ENCODE results near the gene KIF26B.

The KIF26B gene

GRCh38 chr1:245480393-245481120 is 325.8 kb downstream of the KIF26B start:
- Histone ChIP-seq H3K27ac (ENCODE audit: insufficient read depth in 1 of 2, low read depth in 1 of 2, low read length in 2 of 2, poor library complexity in 1 of 2, severe bottlenecking in 2 of 2) (no peak overlapping the region), H3K36me3 (ENCODE audit: control insufficient read depth in 4 of 4, insufficient read depth in 4 of 4, low read length in 3 of 4) (no peaks in the 10 kb centered on the region), H3K9me3 (ENCODE audit: control extremely low read depth in 1 of 5, control insufficient read depth in 4 of 5, insufficient read depth in 2 of 5, low read depth in 1 of 5, low read length in 4 of 5) (no peaks in the 10 kb centered on the region), H3K4me3 (ENCODE audit: control insufficient read depth in 1 of 7, extremely low read depth in 1 of 7, insufficient read depth in 4 of 7, low read depth in 2 of 7, low read length in 6 of 7) (no peak overlapping the region), H3K4me1 (ENCODE audit: control extremely low read depth in 1 of 4, control insufficient read depth in 4 of 4, insufficient read depth in 4 of 4, low read length in 3 of 4) (no peaks in the 10 kb centered on the region), H3K27me3 (replicated peaks in 2 of 5; ENCODE audit: control insufficient read depth in 4 of 5, insufficient read depth in 5 of 5, low read length in 4 of 5) (no peaks in the 10 kb centered on the region)
- CTCF ChIA-PET = interaction anchor here (0.8 kb wide), 1 partner anchor 33 kb away, joined by 3 read pairs; no protein-coding TSS in a partner anchor
- 94% methylated on average over 5 of the region's 6 CpGs for WGBS (ENCODE audit: insufficient coverage)
- POLR2A ChIA-PET = no interaction called here
- no peak for DNase-seq

- POLR2A ChIA-PET = no interaction called here
- Histone ChIP-seq H3K4me3 (ENCODE audit: control insufficient read depth in 1 of 7, extremely low read depth in 1 of 7, insufficient read depth in 4 of 7, low read depth in 2 of 7, low read length in 6 of 7) (no peak overlapping the region), H3K9me3 (ENCODE audit: control extremely low read depth in 1 of 5, control insufficient read depth in 4 of 5, insufficient read depth in 2 of 5, low read depth in 1 of 5, low read length in 4 of 5) (no peaks in the 10 kb centered on the region), H3K36me3 (ENCODE audit: control insufficient read depth in 4 of 4, insufficient read depth in 4 of 4, low read length in 3 of 4) (no peaks in the 10 kb centered on the region), H3K27ac (ENCODE audit: insufficient read depth in 1 of 2, low read depth in 1 of 2, low read length in 2 of 2, poor library complexity in 1 of 2, severe bottlenecking in 2 of 2) (no peak overlapping the region), H3K27me3 (replicated peaks in 2 of 5; ENCODE audit: control insufficient read depth in 4 of 5, insufficient read depth in 5 of 5, low read length in 4 of 5) (no peaks in the 10 kb centered on the region), H3K4me1 (ENCODE audit: control extremely low read depth in 1 of 4, control insufficient read depth in 4 of 4, insufficient read depth in 4 of 4, low read length in 3 of 4) (no peaks in the 10 kb centered on the region)
- CTCF ChIA-PET = no interaction called here
- no peak for DNase-seq
- WGBS (ENCODE audit: insufficient coverage) = 98% methylated on average over 5 of the region's 6 CpGs
These were observed 326.5 kb downstream of the KIF26B start for GRCh38 chr1:245481261-245481660.

DNA sequence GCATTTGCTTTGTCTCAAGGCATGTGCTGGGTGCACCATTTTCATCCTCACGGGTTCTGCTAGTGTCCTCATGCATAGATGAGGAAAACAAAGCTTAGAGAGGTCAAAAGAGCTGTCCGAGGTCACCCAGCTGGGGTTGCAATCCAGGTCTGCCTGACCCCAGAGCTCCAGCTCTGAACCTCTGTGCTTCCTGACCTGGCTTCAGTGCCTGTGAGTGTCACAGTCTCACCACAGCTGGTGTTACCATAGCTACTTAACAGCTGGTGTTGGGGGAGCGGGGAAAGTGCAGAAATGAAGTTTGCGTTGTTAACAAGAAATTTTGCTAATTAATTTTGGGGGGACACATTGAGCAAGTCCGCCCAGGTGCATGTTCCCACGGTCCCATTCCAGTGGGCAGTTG is 328.5 kb downstream of the KIF26B start:
- no peak overlapping the region for H3K27ac ChIP-seq (ENCODE audit: insufficient read depth in 1 of 2, low read depth in 1 of 2, low read length in 2 of 2, poor library complexity in 1 of 2, severe bottlenecking in 2 of 2)
- DNase-seq = no peak
- no peak overlapping the region for H3K4me3 ChIP-seq (ENCODE audit: control insufficient read depth in 1 of 7, extremely low read depth in 1 of 7, insufficient read depth in 4 of 7, low read depth in 2 of 7, low read length in 6 of 7)
- no peaks in the 10 kb centered on the region for H3K36me3 ChIP-seq (ENCODE audit: control insufficient read depth in 4 of 4, insufficient read depth in 4 of 4, low read length in 3 of 4)
- 90% methylated on average over 4 of the region's 6 CpGs for WGBS (ENCODE audit: insufficient coverage)
- peaks cover 0 to 3% (median 0%) of the 10 kb centered on the region in 4 experiments for H3K4me1 ChIP-seq (ENCODE audit: control extremely low read depth in 1 of 4, control insufficient read depth in 4 of 4, insufficient read depth in 4 of 4, low read length in 3 of 4)
- CTCF ChIA-PET = interaction anchor here (0.6 to 1.2 kb wide), 2 partner anchors 22 to 152 kb away, joined by 3 read pairs; no protein-coding TSS in a partner anchor
- POLR2A ChIA-PET = no interaction called here
- H3K9me3 ChIP-seq (ENCODE audit: control extremely low read depth in 1 of 5, control insufficient read depth in 4 of 5, insufficient read depth in 2 of 5, low read depth in 1 of 5, low read length in 4 of 5) = no peaks in the 10 kb centered on the region
- H3K27me3 ChIP-seq (replicated peaks in 2 of 5; ENCODE audit: control insufficient read depth in 4 of 5, insufficient read depth in 5 of 5, low read length in 4 of 5) = no peaks in the 10 kb centered on the region

DNA sequence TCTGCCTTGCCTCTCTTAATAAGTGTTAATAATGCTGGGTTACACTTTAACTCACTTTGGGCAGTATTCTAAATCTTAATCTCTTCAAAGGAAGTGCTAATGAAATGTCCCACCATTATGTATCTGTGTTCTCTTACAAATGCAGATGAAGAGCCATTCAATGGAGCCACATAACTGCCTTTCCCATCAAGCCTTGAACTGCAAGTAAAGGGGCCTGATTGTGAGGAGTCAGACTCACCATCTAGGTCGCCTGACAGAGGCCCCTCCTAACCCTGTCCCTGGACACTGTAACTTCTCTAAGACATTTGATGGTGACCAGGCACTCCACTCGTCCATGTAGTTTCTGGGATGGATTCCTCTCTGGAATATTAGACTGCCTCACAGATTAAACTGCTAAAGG is 329.4 kb downstream of the KIF26B start:
- Histone ChIP-seq H3K9me3 (ENCODE audit: control extremely low read depth in 1 of 5, control insufficient read depth in 4 of 5, insufficient read depth in 2 of 5, low read depth in 1 of 5, low read length in 4 of 5) (no peaks in the 10 kb centered on the region), H3K4me1 (ENCODE audit: control extremely low read depth in 1 of 4, control insufficient read depth in 4 of 4, insufficient read depth in 4 of 4, low read length in 3 of 4) (peaks cover 0 to 3% (median 0%) of the 10 kb centered on the region in 4 experiments), H3K27ac (ENCODE audit: insufficient read depth in 1 of 2, low read depth in 1 of 2, low read length in 2 of 2, poor library complexity in 1 of 2, severe bottlenecking in 2 of 2) (no peak overlapping the region), H3K27me3 (replicated peaks in 2 of 5; ENCODE audit: control insufficient read depth in 4 of 5, insufficient read depth in 5 of 5, low read length in 4 of 5) (no peaks in the 10 kb centered on the region), H3K4me3 (ENCODE audit: control insufficient read depth in 1 of 7, extremely low read depth in 1 of 7, insufficient read depth in 4 of 7, low read depth in 2 of 7, low read length in 6 of 7) (no peak overlapping the region), H3K36me3 (ENCODE audit: control insufficient read depth in 4 of 4, insufficient read depth in 4 of 4, low read length in 3 of 4) (no peaks in the 10 kb centered on the region)
- CTCF ChIA-PET = interaction anchor here (1.2 kb wide), 1 partner anchor 23 kb away, joined by 3 read pairs; no protein-coding TSS in a partner anchor
- POLR2A ChIA-PET = no interaction called here
- 100% methylated on average over 1 of the region's 2 CpGs for WGBS (ENCODE audit: insufficient coverage)
- DNase-seq = no peak

DNA sequence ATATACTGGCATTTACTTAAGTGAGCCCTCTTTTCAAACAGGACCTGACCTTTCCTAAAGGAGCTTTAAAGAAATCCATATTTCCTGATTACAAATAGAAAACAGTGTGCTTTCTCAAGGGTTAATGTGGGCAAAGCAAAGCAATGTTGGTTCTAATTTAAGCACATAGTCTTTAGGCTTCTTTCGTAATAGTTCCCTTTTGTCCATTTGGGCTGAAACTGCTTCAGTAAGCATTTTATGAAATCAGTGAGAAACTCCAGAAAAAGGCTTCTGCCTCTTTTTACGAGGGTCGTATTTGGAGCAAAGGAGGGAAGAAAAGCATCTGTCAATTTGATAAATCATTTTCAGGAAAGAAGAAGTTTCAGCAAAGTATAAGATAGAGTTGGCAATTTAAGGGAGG is 331.2 kb downstream of the KIF26B start:
- POLR2A ChIA-PET = no interaction called here
- DNase-seq = no peak
- WGBS (ENCODE audit: insufficient coverage) = 11% methylated on average over 3 of the region's 3 CpGs
- Histone ChIP-seq H3K36me3 (ENCODE audit: control insufficient read depth in 4 of 4, insufficient read depth in 4 of 4, low read length in 3 of 4) (no peaks in the 10 kb centered on the region), H3K27ac (ENCODE audit: insufficient read depth in 1 of 2, low read depth in 1 of 2, low read length in 2 of 2, poor library complexity in 1 of 2, severe bottlenecking in 2 of 2) (no peak overlapping the region), H3K9me3 (ENCODE audit: control extremely low read depth in 1 of 5, control insufficient read depth in 4 of 5, insufficient read depth in 2 of 5, low read depth in 1 of 5, low read length in 4 of 5) (peaks cover 0 to 4% (median 3%) of the 10 kb centered on the region in 5 experiments), H3K27me3 (replicated peaks in 2 of 5; ENCODE audit: control insufficient read depth in 4 of 5, insufficient read depth in 5 of 5, low read length in 4 of 5) (no peaks in the 10 kb centered on the region), H3K4me1 (ENCODE audit: control extremely low read depth in 1 of 4, control insufficient read depth in 4 of 4, insufficient read depth in 4 of 4, low read length in 3 of 4) (peaks cover 0 to 3% (median 0%) of the 10 kb centered on the region in 4 experiments), H3K4me3 (ENCODE audit: control insufficient read depth in 1 of 7, extremely low read depth in 1 of 7, insufficient read depth in 4 of 7, low read depth in 2 of 7, low read length in 6 of 7) (no peak overlapping the region)
- CTCF ChIA-PET = interaction anchor here (1.0 to 1.4 kb wide), 2 partner anchors 25 to 27 kb away, joined by 3 read pairs; no protein-coding TSS in a partner anchor

DNA sequence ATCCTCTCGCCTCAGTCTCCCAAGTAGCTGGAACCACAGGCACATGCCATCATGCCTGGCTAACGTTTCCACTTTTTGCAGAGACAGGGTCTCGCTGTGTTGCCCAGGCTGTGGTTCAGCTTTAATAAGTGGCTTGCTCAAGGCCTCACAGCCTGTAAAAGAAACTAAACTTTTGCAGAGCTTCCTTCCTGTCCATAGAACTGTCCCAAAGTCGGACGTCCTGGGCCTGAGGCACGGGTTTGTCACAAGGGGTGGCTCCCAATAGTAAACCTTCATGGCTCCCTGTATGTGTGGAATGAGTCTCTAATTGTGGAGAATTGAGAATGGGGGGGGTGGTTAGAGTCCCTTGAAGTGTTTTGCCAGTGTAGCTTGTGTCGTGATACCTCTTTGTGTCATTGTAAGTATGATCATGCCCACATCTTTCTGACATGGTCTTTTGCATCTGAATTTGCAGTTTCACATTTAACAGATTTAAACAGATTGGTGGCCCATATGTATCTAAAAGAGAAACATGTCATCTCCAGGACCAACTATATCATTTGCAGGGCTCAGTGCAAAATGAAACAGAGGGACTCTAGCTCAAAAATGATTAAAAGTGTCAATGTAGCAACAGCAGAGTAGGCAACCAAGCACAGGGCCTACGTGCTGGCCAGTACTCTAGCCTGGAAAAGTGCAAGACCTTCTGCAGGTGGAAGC is 332.1 kb downstream of the KIF26B start:
- H3K36me3 ChIP-seq (ENCODE audit: control insufficient read depth in 4 of 4, insufficient read depth in 4 of 4, low read length in 3 of 4) = no peaks in the 10 kb centered on the region
- ChIA-PET POLR2A (interaction anchor here (1.6 kb wide), 1 partner anchor 16 kb away, joined by 4 read pairs; no protein-coding TSS in a partner anchor), CTCF (interaction anchor here (1.0 to 1.4 kb wide), 2 partner anchors 24 to 26 kb away, joined by 3 read pairs; no protein-coding TSS in a partner anchor)
- H3K27me3 ChIP-seq (replicated peaks in 2 of 5; ENCODE audit: control insufficient read depth in 4 of 5, insufficient read depth in 5 of 5, low read length in 4 of 5) = no peaks in the 10 kb centered on the region
- H3K27ac ChIP-seq (ENCODE audit: insufficient read depth in 1 of 2, low read depth in 1 of 2, low read length in 2 of 2, poor library complexity in 1 of 2, severe bottlenecking in 2 of 2) = no peak overlapping the region
- peaks cover 0 to 8% (median 3%) of the 10 kb centered on the region in 5 experiments for H3K9me3 ChIP-seq (ENCODE audit: control extremely low read depth in 1 of 5, control insufficient read depth in 4 of 5, insufficient read depth in 2 of 5, low read depth in 1 of 5, low read length in 4 of 5)
- no peak overlapping the region for H3K4me3 ChIP-seq (ENCODE audit: control insufficient read depth in 1 of 7, extremely low read depth in 1 of 7, insufficient read depth in 4 of 7, low read depth in 2 of 7, low read length in 6 of 7)
- no peak for DNase-seq
- H3K4me1 ChIP-seq (ENCODE audit: control extremely low read depth in 1 of 4, control insufficient read depth in 4 of 4, insufficient read depth in 4 of 4, low read length in 3 of 4) = peaks cover 0 to 3% (median 0%) of the 10 kb centered on the region in 4 experiments
- 63% methylated on average over 7 of the region's 8 CpGs for WGBS (ENCODE audit: insufficient coverage)

All from common myeloid progenitor, CD34-positive (primary cell).